Measurements from ENCODE around the gene GIMAP8.
"Not testable (repeated sequence)": the region's sequence is repeated elsewhere in the genome, so short reads cannot be mapped to it uniquely, and the experiment has no call there.

Gene GIMAP8

GRCh38 chr7:150464962-150465361, 14.5 kb downstream of the GIMAP8 start:
- DNase-seq (ENCODE audit: low read depth), result no peak

- no peak for DNase-seq (ENCODE audit: low read depth)
Measured at GRCh38 chr7:150465414-150465813, 15.0 kb downstream of the GIMAP8 start.

- DNase-seq (ENCODE audit: low read depth), result no peak
Measured at GRCh38 chr7:150466477-150466876, 16.0 kb downstream of the GIMAP8 start.

DNA sequence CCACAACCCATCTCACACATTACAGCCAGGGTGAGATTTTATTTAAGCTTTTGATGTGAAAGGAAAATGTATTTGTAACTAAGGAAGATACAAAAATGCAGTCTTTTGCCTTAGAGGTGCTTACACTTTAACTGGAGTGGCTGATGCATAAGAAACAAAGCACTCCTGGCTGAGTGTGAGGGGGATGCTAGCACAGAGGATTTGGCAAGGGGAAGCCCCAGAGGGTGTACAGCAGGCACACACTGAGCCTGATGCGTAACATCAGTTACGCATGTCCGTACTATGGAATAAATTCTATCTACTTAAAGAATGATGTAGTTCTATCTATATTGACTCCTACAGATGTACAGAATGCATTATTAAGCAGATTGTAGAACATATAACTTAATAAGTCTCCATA, 17.8 kb downstream of the GIMAP8 start:
- DNase-seq (ENCODE audit: low read depth), result no peak

GRCh38 chr7:150471886-150472285, 21.5 kb downstream of the GIMAP8 start:
- no peak for DNase-seq (ENCODE audit: low read depth)

- DNase-seq (ENCODE audit: low read depth), result no peak
Measured at GRCh38 chr7:150473902-150474301, 23.5 kb downstream of the GIMAP8 start.

DNA sequence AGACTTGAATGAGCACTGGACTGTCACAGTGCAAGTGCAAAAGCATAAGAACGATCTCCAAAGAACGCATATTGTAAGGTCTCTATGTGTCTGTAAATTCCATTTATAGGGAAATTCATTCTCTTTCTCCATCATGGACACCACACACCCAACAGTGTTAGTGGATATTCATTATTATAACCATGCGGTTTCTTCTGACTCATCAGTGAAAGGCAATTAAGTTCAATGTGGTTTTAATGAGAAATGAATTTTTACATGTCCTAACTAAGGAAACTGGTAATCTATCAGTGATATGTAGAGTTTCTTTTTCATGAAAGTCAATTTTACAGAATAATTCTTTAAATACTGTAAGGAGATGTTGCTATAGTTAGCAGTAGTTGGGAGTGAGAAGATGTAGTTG, 25.9 kb downstream of the GIMAP8 start:
- no peak for DNase-seq (ENCODE audit: low read depth)

- DNase-seq (ENCODE audit: low read depth), result no peak
Measured at GRCh38 chr7:150476819-150477631, 26.6 kb downstream of the GIMAP8 start.

DNA sequence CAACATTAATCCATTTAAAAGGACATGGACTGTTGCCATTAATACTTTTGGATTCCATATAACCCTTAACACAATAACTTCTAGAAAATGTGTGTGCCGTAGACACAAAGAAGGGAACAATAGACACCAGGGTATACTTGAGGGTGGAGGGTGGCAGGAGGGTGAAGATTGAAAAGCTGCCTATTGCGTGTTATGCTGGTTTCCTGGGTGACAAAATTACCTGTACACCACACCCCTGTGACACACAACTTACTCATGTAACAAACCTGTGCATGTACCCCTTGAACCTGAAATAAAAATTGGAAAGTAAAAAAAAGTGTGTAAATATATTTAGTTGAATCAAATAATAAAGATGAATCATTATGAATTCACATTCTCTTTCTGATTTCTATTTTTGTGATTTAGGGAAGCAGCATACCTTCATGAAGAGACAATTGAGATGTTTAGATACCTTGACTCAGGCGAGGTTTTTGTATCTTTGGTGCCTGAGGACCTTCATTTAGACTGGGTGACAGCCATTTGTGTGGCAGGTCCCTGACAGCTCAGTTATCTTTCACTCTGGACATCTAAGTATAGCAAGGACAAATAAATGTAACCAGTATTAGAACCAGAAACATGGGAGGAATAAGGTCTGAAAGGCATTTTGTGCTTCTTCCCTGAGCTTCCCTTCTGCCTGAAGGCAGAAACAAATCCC, 28.7 kb downstream of the GIMAP8 start:
- no peak for DNase-seq (ENCODE audit: low read depth)

GRCh38 chr7:150481186-150481920, 30.9 kb downstream of the GIMAP8 start:
- DNase-seq (ENCODE audit: low read depth), result no peak

DNA sequence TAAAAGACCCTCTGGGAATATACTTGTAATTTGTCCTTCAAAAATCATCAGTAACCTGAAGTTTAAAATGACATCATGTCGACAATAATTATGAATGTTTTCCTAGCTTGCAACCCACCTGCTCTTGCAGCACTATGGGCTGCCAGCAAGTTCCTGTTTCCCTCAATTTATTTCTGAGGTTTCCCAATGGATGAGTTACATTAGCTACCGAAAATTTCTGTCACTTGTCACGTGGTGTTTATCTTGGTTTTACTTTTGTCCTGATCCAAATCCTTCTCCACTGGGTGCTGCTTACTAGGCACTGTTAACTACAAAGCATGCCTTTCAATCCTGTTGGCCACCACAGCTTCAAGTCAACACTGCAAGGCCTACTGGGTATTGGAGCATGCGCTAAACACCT, 31.5 kb downstream of the GIMAP8 start:
- no peak for DNase-seq (ENCODE audit: low read depth)

DNA sequence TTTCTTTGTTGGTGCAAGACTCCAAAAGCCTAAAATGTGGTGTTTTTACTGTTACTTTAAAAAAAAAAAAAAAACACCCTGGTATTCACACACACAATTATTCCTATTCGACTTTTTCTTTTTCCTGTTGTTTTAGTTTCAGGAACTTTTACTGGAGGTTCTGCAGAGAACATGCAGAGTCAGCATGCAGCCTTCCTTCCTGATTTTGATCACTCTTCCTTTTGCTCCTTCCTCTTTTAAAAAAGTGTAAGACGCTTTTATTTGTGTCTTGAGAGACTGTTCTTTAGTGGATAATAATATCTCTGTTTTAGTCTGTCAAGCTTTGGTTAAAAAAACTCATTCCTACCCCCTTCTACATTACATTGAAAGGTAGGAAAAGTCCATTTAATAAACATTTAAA, 33.1 kb downstream of the GIMAP8 start:
- not testable (repeated sequence) for DNase-seq (ENCODE audit: low read depth)

DNA sequence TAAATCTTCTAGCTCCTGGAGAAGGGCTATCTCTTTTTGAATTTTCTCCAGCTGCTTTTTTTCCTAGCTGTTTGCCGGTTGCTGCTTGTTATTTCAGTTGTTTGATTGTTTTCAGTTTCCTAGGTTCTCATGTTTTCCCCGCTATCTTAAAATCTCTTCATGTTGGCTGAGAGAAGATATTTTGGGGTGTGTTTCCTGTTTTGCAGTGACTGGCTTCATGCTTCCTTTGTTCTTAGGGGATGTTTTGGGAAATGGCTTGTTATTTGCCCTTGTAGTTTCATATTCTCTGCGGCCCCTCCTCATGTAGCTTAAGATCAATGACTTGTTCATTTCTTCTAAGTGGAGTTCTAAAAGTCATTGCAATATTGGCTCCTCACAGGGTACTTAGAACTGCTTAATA, 33.6 kb downstream of the GIMAP8 start:
- DNase-seq (ENCODE audit: low read depth), result not testable (repeated sequence)

GRCh38 chr7:150487625-150488024, 37.2 kb downstream of the GIMAP8 start:
- no peak for DNase-seq (ENCODE audit: low read depth)

DNA sequence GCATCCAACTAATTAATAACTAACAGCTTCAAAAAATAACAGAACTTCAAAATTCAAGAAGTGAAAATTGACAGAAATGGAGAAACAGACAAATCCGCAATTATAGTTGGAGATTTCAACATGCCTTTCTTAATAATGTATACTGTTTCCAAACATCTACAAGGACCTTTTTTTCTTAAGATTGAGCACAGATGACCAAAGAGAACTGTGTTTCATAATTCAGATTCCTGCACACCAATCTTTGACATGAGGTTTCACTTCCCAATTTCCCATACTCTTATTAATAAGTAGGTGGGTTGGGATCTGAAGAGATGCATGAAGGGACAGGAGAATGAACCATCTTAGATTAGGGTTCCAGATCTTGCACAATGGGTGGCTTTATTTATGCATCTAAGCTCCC, 39.4 kb downstream of the GIMAP8 start:
- DNase-seq (ENCODE audit: low read depth), result no peak

GRCh38 chr7:150493442-150493841, 43.0 kb downstream of the GIMAP8 start:
- DNase-seq (ENCODE audit: low read depth), result not testable (repeated sequence)

GRCh38 chr7:150502519-150502918, 52.1 kb downstream of the GIMAP8 start:
- DNase-seq (ENCODE audit: low read depth), result no peak

GRCh38 chr7:150503155-150503554, 52.7 kb downstream of the GIMAP8 start:
- DNase-seq (ENCODE audit: low read depth), result no peak

GRCh38 chr7:150503581-150503980, 53.2 kb downstream of the GIMAP8 start:
- DNase-seq (ENCODE audit: low read depth), result no peak

DNA sequence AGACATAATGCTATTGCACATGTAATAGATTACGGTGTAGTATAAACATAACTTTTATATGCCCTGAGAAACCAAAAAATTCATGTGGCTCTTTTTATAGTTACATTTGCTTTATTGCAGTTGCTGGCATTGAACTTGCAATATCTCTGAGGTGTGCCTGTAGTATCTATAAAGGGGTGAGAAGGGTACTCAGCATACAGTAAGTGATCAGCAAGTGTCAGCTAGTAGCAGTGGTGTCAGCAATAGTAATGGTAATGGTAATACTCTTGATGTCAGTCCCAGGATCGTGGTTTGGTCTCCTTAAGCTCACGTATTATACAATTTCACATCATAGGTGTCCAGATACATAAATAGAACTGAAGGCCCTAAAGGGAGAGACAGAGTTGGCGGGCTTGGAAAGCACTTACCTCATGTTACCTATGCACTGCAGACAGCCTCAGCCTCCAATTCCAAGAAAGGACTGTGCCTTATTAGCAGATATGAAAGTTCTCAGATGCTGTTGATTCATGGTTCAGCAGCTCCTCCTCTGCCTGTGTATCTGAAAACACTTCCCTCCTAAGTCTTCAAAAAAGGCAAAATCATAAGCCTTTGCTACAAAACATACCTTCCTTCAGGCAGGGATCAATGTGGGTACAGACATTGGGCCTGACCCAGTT, 57.6 kb downstream of the GIMAP8 start:
- no peak for DNase-seq (ENCODE audit: low read depth)

DNA sequence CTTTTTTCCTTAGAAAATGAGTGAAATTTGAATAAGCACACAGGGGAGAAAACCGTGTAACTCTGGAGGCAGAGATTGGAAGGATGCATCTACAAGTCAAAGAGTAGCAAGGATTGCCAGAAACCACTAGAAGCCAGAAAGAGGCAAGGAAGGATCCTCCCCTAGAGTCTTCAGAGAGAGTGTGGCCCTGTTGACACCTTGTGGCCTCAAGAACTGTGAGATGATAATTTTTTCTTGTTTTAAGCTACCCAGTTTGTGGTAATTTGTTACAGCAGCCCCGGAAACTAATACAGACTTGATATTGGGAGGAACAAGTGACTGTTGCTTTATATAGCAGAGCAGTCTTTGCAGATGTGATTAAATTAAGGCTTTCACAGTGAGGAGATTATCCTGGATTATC, 60.6 kb downstream of the GIMAP8 start:
- DNase-seq (ENCODE audit: low read depth), result no peak

DNA sequence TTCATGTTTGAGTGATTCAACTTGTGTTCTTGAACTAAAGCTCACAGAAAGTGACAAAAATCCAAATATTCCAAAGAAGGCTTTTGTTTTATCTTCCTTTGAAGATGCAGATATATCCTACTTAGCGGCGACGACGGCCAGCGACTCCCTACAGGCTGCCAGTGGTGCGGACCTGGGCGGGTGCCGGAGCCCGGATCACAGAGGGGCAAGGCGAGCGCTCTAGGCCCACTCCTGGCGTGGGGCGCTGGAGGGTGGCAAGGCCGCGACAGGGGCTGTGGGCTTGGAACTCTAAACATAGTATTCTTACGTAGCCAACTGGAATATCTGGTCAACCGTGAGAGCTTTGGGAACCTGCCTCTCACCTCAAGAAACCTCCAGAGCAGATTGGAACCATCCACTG, 63.3 kb downstream of the GIMAP8 start:
- DNase-seq (ENCODE audit: low read depth), result no peak
